ENCODE measurements around the gene POTEM. TPM values are rescaled to one million over a fixed set of nuclear protein-coding genes. Genes with fewer than 3 reads are reported as not detected.
"Not testable (repeated sequence)": the region's sequence is repeated elsewhere in the genome, so short reads cannot be mapped to it uniquely, and the experiment has no call there.

The POTEM gene
- total and polyA plus RNA-seq, 2 donors (not counting 3 experiments of a cell fraction or from before 2014, with no cell fraction given) = not detected

- dilution Hi-C loops (cut with MboI; ENCODE audit: extremely low pct_ligation_motif_present, low sequenced_read_pairs); H3K9me1 ChIP-seq (replicated peaks; ENCODE audit: control insufficient read depth, extremely low read depth, insufficient read depth, low read length); H2AFZ ChIP-seq (ENCODE audit: low read depth, low read length); POLR2A ChIA-PET; H4K20me1 ChIP-seq (replicated peaks; ENCODE audit: control insufficient read depth, extremely low read depth, insufficient read depth, low read length); intact Hi-C loops (cut with micrococcal nuclease); H3K9me3 ChIP-seq (replicated peaks; ENCODE audit: control insufficient read depth, insufficient read depth, low read length); FAIRE-seq; H3K4me1 ChIP-seq (ENCODE audit: control insufficient read depth, extremely low read depth, insufficient read depth, low read length); H3K4me2 ChIP-seq (ENCODE audit: insufficient read depth, low read length); H3K36me3 ChIP-seq (ENCODE audit: control insufficient read depth in 2 of 2, extremely low read depth in 1 of 2, insufficient read depth in 2 of 2, low read length in 2 of 2); DNase-seq (ENCODE audit: low read depth, low spot score); H3K9ac ChIP-seq (replicated peaks; ENCODE audit: extremely low read depth, insufficient read depth, low read length); H3K27ac ChIP-seq (ENCODE audit: insufficient read depth, low read depth, low read length); H3K79me2 ChIP-seq (ENCODE audit: control insufficient read depth, insufficient read depth, low read length); H3K4me3 ChIP-seq (replicated peaks in 1 of 3; ENCODE audit: insufficient read depth in 1 of 3, low read depth in 1 of 3, low read length in 3 of 3); BruUV-seq (replicated peaks); CTCF ChIA-PET; H3K27me3 ChIP-seq (ENCODE audit: control insufficient read depth in 2 of 2, insufficient read depth in 2 of 2, low read length in 2 of 2): not testable (repeated sequence)
Measured at GRCh38 chr14:19011029-19011428, 43.8 kb downstream of the POTEM start.

GRCh38 chr14:19011703-19012102 lies 44.5 kb downstream of the POTEM start:
- H3K4me2 ChIP-seq (ENCODE audit: insufficient read depth, low read length); H3K79me2 ChIP-seq (ENCODE audit: control insufficient read depth, insufficient read depth, low read length); H3K9me1 ChIP-seq (replicated peaks; ENCODE audit: control insufficient read depth, extremely low read depth, insufficient read depth, low read length); H3K27me3 ChIP-seq (ENCODE audit: control insufficient read depth in 2 of 2, insufficient read depth in 2 of 2, low read length in 2 of 2); H3K9me3 ChIP-seq (replicated peaks; ENCODE audit: control insufficient read depth, insufficient read depth, low read length); DNase-seq (ENCODE audit: low read depth, low spot score); H3K27ac ChIP-seq (ENCODE audit: insufficient read depth, low read depth, low read length); H2AFZ ChIP-seq (ENCODE audit: low read depth, low read length); CTCF ChIA-PET; dilution Hi-C loops (cut with MboI; ENCODE audit: extremely low pct_ligation_motif_present, low sequenced_read_pairs); intact Hi-C loops (cut with micrococcal nuclease); H3K36me3 ChIP-seq (ENCODE audit: control insufficient read depth in 2 of 2, extremely low read depth in 1 of 2, insufficient read depth in 2 of 2, low read length in 2 of 2); H3K4me1 ChIP-seq (ENCODE audit: control insufficient read depth, extremely low read depth, insufficient read depth, low read length); BruUV-seq (replicated peaks); H3K9ac ChIP-seq (replicated peaks; ENCODE audit: extremely low read depth, insufficient read depth, low read length); H4K20me1 ChIP-seq (replicated peaks; ENCODE audit: control insufficient read depth, extremely low read depth, insufficient read depth, low read length); H3K4me3 ChIP-seq (replicated peaks in 1 of 3; ENCODE audit: insufficient read depth in 1 of 3, low read depth in 1 of 3, low read length in 3 of 3); POLR2A ChIA-PET; FAIRE-seq: not testable (repeated sequence)

- FAIRE-seq; H3K79me2 ChIP-seq (ENCODE audit: control insufficient read depth, insufficient read depth, low read length); CTCF ChIA-PET; H3K27ac ChIP-seq (ENCODE audit: insufficient read depth, low read depth, low read length); H3K9me3 ChIP-seq (replicated peaks; ENCODE audit: control insufficient read depth, insufficient read depth, low read length); DNase-seq (ENCODE audit: low read depth, low spot score); H2AFZ ChIP-seq (ENCODE audit: low read depth, low read length); intact Hi-C loops (cut with micrococcal nuclease); H3K27me3 ChIP-seq (ENCODE audit: control insufficient read depth in 2 of 2, insufficient read depth in 2 of 2, low read length in 2 of 2); H3K36me3 ChIP-seq (ENCODE audit: control insufficient read depth in 2 of 2, extremely low read depth in 1 of 2, insufficient read depth in 2 of 2, low read length in 2 of 2); H3K4me2 ChIP-seq (ENCODE audit: insufficient read depth, low read length); H3K9me1 ChIP-seq (replicated peaks; ENCODE audit: control insufficient read depth, extremely low read depth, insufficient read depth, low read length); H3K4me1 ChIP-seq (ENCODE audit: control insufficient read depth, extremely low read depth, insufficient read depth, low read length); BruUV-seq (replicated peaks); H4K20me1 ChIP-seq (replicated peaks; ENCODE audit: control insufficient read depth, extremely low read depth, insufficient read depth, low read length); POLR2A ChIA-PET; H3K9ac ChIP-seq (replicated peaks; ENCODE audit: extremely low read depth, insufficient read depth, low read length); H3K4me3 ChIP-seq (replicated peaks in 1 of 3; ENCODE audit: insufficient read depth in 1 of 3, low read depth in 1 of 3, low read length in 3 of 3); dilution Hi-C loops (cut with MboI; ENCODE audit: extremely low pct_ligation_motif_present, low sequenced_read_pairs): not testable (repeated sequence)
Measured at GRCh38 chr14:19015185-19015584, 48.0 kb downstream of the POTEM start.

GRCh38 chr14:19025080-19025589 lies 57.9 kb downstream of the POTEM start:
- H3K36me3 ChIP-seq (ENCODE audit: control insufficient read depth in 2 of 2, extremely low read depth in 1 of 2, insufficient read depth in 2 of 2, low read length in 2 of 2); H4K20me1 ChIP-seq (replicated peaks; ENCODE audit: control insufficient read depth, extremely low read depth, insufficient read depth, low read length); H3K4me2 ChIP-seq (ENCODE audit: insufficient read depth, low read length); H3K4me3 ChIP-seq (replicated peaks in 1 of 3; ENCODE audit: insufficient read depth in 1 of 3, low read depth in 1 of 3, low read length in 3 of 3); H3K9me3 ChIP-seq (replicated peaks; ENCODE audit: control insufficient read depth, insufficient read depth, low read length); BruUV-seq (replicated peaks); H3K27ac ChIP-seq (ENCODE audit: insufficient read depth, low read depth, low read length); FAIRE-seq; H3K27me3 ChIP-seq (ENCODE audit: control insufficient read depth in 2 of 2, insufficient read depth in 2 of 2, low read length in 2 of 2); POLR2A ChIA-PET; H3K9me1 ChIP-seq (replicated peaks; ENCODE audit: control insufficient read depth, extremely low read depth, insufficient read depth, low read length); H3K79me2 ChIP-seq (ENCODE audit: control insufficient read depth, insufficient read depth, low read length); intact Hi-C loops (cut with micrococcal nuclease); DNase-seq (ENCODE audit: low read depth, low spot score); H2AFZ ChIP-seq (ENCODE audit: low read depth, low read length); CTCF ChIA-PET; H3K4me1 ChIP-seq (ENCODE audit: control insufficient read depth, extremely low read depth, insufficient read depth, low read length); dilution Hi-C loops (cut with MboI; ENCODE audit: extremely low pct_ligation_motif_present, low sequenced_read_pairs); H3K9ac ChIP-seq (replicated peaks; ENCODE audit: extremely low read depth, insufficient read depth, low read length): not testable (repeated sequence)
